C1 segment of cervical spinal cord (tissue), 14 donors: ENCODE measurements around the gene BAG2.

Source experiments
- DNase-seq, 14 donors: peaks; one replicate each; lab custom pipeline; 2025; lab: John Stamatoyannopoulos, UW

The BAG2 gene

DNA sequence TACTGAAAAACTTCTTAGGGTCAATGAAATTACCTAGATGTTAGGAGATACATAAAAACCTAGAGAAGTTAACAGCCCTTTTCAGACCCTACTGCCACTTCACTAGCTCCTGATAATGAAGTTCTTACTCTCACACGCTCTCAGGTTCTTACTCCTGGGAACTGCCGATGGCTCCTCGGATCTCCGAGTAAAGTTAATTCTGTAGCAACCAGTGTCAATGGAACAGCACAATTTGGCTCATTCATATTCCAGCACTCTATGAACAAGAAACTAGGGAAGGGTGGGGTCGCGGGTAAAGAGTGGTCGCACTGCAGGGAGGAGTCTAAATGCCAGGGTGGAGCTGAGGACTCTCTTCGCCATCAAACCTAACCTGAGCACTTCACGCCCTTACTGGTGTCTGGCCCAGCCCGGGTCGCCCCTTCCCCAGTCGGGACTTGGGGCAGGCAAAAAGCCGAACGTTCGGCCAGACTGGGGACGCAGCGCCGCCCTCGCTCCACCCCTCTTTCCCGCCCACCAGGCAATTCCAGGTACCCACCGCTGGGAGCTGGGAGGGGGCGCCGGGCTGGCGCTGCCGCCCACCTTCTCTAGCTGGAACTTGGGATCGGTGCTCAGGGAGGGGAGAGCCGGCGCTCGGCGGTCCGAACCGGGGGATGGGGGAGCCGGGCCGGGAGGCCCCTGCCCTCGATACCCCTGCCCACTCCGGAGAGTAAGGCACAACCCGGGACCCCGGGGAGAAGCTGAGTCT, 49.2 kb downstream of the BAG2 start:
- DNase-seq: peak in 8 of 14 donors; percentile 33 to 75 (median 44)

DNA sequence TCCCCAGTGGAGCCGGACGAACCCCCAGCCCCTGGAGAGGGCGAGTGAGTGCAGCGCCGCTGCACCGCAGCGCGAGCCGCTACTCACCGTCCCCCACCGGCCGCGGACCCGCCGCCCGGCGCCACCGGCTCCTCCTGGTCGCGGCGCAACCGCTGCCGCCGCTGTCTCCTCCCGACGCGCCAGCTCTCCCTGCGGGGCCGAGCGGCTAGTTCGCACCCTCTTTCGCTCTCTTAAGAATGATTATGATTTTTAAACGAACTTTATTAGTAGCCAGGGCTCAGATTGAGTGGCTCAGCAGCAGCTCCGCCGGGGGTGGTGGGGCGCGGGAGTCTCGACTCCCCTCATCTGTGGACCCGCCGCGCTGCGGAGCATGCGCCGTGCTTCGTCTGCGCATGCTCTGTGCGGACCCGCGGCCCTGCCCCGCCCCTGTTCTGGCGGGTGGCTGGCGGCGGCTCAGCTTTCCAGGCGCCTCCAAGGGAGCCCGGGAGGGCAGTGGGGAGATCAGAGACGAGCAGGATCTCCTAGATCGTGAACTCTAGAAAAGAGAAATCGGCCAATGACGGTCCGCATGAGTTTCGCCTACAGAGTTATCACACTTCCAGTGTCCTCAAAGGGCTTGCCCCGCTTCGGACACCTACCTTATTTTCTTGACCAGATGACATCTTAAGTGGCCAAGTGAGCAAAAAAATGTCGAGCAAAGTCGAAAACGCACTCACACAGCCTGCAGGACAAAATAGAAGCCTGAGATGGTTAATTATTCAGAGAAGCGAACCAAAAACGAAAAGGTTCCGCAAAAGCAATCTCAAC, 50.0 kb downstream of the BAG2 start, which contains the start of gene RAB23:
Gene RAB23, minus strand, starts transcription at position 372 of the 807 bp plus-strand sequence. CDS start 11,927 bp downstream, outside the sequence.
- peak; percentile 26 to 94 (median 80) for DNase-seq

DNA sequence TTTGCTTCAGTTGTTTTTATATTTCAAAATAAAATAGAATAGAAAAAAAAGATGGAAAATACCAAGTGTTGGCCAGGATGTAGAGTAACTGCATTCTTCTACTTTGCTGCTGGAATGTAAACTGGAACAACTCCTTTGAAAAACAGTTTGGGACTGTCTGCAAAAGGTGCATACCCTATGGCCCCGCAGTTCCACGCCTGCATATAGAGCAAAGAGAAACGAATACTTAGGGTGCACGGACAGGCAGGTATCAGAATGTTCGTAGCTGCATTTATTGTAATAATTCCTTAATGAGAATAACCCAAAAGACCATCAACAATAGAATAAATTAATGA, 50.6 kb downstream of the BAG2 start:
- DNase-seq: peak in 1 of 14 donors; percentile 42

DNA sequence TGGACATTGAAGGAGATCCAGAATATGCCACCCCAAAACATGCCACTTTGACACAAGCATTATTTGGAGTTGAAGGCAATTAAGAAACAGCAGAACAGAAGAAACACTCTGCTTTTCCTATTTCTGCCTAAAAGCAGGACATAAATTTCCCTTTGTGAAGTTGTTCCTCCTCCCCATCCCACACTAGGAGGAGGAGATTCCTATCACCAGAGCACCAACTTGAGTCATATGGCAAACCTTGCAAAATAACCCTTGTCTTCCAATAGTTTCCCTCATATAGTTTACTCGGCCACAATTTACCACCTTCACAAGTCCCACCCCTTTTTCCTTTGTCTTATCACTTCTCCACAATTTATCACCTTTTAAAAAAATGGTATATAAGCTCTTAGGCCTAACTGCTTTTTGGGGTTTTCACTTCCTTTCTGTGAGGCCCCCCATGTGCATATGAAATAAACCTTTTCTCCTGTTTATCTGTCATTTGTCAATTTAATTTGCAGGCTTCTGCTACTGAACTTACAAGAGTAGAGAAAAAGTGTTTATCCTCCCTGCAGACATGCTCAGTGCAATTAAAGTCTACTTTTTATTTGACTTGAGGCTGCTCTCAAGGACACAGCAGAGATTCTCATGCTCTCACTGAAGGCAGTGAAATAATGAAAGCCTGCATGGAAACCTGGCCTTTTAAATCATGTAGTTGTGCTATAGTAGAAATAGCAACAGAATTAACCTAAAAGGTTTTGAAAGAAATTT, 52.8 kb downstream of the BAG2 start:
- DNase-seq: no peak

DNA sequence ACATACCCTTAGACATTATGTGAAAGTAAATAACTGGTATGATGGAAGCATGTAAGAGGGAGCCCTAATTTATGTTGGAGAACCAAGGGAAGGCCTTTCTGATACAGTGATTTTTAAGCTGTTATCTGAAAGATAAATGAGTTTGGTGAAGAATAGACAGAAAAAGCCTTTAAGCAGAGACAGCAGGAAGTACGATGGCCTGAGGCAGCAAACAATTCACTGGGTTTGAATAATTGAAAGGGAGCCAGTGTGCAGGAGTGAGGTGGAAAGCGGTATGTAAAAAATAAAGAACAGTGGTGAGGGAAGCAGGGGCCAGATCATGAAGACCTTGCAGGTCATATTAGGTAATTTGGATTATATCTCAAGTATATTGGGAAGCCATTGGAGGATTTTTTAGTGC, 54.1 kb downstream of the BAG2 start:
- DNase-seq: no peak
